Inferior parietal cortex (tissue), 1 donor: Measurements from ENCODE around the gene DCTN3.

Source experiments
- DNase-seq: peaks from one replicate; pipeline ENCODE4 v3.0.0-alpha.2; 2016; ENCODE audit errors: extremely low spot score

Gene DCTN3

DNA sequence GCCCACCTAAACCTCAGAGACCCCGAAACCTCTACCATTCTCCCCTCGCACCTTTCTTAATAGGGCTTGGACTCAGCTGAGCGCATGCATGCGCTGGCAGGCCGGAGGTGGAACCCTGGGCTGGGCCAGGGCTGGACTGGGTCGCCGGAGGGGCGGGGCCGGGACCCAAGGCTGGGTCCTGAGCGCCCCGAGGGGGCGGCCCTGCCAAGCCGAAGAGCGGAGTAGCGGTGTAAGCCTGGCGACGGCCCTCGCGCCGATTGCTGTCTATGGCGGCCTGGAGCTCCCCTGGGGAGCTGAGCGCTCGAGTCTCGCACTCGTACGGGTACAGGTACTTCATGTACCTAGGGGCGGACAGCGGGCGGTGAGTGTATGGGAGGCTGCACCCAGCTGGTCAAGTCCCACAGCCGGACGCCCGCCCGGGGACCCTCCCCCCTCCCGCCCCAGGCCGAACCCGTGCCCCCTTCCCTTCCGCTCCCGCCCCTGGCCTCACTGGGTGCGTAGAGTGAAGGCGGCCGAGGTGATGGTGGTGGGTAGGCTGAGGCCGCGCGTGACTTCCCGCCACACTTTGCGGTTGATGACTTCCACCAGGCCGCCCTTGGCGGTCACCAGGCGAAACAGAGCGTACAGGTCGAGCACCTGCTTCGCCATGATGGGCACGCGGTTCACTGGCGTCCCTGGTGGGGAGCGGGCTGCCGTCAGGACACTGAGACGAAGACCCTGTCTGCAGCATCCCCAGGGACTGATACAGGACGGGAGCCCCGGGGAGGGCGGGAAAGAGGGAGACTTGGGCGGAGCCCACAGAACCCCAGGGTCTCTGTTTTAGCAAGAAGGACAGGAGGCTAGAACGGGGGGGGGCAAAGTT, 3.3 kb upstream of the DCTN3 start:
- DNase-seq, result no peak

DNA sequence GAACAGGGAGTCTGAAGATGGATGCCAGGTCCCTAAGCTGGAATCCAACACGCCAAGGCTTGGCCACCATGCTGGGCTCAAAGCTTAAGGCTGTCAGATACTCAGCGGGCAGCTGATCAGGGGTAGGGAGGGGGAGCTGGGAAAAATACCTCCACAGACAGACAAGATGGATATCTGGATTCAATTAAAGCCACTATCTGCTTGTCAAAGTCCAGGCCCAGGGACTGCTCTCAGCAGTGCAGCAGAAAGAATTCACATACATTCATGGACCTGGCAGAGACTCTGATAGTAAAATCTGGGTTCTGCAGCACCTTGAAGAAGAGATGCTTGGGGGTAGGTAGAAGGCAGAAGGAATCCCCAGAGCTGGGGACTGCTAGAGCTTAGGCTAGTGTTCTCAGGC, 5.2 kb downstream of the DCTN3 start:
- DNase-seq, result no peak

DNA sequence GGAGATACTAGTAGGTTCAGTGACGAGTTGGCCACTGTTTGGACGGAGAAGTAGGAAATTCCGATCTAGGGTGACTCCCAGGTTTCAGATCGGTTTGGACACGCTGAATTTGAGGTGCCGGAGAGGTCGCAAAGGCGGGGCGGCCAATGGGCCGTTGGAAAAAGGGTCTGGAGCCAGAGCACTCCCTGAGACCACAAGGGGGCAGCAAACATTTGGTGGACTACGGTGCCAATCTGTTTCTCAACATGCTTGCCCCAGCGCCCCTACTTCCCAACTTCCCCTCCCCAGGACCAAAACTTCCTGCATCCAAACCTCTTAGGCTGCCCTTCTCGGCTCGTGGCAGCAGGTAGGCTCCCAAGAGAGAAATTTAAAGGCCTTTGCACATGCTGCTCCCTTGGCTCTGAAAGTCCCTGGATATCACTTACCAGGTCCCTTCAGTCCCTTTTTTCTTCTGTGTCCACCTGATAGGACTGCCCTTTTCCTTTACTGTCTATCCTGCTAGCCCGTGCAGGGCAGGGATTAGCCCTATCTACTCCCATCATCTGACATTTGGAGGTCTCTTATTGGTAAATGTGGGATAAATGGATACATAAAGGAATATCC, 7.4 kb downstream of the DCTN3 start:
- DNase-seq, result peak; percentile 89

DNA sequence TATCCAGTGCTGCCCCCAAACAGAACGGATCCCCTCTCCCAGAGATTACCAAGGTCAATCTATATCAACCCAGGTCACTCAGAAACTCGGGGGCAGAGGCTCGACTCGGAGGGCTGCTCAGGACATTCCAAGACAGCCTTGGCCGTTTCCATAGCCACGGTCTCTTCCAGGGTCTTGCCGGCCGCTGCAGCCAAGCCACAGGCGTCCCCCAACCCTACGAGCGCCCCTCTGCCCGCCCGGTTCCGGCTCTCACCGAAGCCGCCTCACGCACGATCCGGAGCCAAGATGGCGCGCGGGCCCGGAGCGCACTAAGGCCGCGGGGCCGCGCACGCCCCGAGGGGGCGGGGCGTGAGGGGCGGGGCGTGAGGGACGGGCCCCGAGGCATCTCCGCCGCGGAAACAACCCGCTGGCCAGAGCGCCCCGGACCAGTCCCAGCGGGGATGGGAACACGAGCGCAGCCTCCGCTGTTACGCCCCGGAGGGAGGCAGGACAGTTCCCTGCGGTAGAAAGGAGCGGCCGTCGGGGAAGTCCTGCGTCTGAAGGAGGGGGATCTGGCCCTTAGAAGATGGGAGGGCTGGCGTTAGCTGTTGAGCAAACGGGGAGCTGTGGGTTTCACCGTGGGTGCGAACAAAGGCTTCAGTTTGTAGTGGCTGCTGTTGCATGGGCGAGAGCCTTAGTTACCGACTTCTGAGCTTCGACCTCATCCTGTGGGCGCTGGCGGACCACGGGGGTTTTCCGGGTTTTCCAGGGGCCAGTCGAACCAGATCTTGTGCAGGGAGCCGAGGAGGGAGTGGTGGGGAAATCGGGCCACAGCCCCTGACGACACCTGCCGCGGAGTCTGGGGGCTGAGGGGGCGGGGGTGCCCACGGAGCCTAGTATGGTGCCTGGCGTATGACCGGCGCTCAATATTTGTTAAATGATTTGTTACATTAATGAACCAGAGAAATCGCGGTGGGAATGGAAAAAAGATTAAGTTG, 8.2 kb downstream of the DCTN3 start, which contains the start of gene RPP25L:
RPP25L (minus strand) TSS at position 287 of the 977 bp plus-strand sequence. CDS start 801 bp downstream, outside the sequence.
- DNase-seq, result peak; percentile 86

DNA sequence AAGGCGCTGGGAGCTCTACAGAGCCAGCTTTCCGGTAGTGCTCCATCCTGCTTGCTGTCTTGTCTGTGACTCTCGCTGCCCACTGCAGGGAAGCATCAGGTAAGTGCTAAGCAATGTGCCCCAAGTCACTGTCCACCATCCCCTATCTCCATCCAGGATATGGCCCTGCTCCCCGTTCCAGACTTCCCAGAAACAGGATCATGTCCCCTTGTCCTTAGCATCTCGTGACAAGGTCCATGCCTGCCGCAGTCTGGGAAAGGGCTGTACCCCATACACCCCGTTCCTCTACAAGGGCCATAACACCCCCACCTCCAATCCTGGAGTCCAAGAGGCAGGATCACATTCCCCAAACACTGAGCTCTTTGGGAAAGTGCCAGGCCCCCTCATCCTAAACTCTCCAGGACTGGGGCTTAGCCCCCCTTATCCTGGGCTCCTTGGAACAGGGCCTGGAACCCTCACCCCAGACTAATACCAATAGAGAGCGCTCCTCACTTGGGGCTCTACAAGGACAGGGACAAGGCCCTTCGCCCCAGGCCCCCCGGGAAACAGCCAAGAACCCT, 9.0 kb downstream of the DCTN3 start:
- DNase-seq, result no peak

DNA sequence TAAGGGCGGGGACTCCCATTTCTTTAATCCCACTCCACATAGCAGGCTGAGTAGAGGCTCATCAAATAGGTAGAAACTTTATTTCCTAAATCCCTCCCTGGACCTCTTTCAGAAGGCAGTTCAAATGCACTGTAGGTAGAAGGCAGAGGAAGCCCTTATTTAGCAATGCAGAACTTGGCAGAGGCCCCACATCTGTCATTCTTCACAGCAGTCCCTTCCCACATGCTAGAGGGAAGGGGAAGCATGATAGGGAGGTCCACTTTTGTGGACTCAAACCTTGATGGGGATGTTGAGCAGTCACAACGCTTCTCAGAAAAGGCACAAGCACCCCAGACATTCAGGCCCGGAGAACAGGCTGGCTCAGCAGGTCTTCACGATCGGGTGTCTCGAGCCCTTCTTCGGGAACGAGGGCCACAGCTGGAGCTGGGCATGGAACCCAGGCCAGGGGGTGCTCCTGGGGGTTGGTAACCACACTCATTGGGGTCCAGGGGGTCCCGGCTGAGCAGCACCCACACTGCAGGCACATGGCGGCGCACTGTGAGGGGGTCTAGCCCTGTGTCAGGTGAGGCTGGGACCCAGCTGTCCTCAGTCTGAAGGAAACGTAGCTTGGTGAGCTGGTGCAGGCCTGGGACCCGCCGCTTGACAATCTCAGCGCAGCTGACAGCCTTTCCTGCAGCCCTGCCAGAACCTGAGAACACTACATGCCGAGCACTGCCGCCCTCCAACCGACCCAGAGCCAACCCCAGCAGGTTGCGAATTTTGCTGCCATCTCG, 9.7 kb downstream of the DCTN3 start:
- no peak for DNase-seq

DNA sequence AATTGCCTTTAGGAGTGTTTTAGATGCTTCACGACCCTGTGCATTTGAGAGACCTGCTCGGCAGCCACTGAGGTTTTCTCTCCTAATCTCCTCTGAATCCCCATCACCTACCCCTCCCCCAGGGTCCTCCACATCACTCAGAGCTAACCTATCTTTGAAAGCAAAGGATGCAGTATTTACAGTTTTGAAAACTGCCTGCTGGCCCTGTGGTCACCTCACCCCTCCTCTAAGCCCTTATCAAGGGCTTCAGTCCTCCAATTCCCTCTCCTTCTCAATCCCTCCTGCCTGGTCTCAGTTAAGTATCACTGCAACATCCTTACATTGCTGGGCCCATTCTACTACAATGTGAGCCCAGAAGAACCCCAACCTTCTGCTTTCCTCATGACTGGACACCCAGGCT, 13.0 kb downstream of the DCTN3 start:
- DNase-seq, result no peak

DNA sequence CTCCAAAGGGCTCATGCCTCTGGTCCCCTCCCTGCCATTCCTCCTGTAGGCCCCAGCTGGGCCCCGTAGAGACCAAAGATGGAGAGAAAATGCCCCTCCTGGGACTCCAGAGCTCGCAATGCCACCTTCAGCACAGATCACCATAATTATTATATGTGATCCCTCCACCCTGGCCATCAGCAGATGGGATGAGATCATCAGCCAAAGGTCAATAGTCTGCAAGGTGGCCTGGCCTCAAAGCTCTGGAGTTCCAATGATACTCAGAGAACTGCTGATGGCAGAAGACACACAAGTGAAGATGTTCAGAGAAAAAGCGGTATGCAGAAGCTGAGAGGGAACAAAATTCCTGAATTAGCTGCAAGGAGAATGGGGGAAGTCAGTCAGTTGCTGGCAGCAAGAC, 13.4 kb downstream of the DCTN3 start:
- DNase-seq, result no peak

DNA sequence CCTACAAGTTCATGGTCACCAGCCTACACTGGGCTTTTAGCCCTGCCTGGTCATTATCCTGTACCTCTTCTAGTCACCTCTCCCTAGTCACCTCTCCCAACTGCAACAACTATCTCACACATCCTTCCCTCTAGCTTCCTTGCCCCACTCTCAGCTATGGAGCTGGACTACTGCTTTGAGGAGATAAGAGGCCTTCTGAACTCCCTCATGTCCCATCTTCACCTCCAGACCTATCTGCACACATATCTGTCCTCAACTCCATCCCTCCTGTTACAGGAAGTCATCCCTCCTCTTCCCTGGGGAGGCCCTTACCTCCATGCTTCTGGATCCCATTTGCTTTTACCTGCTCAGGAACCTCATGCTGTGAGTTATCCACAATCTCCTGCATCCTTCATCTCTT, 14.1 kb downstream of the DCTN3 start:
- DNase-seq, result no peak

DNA sequence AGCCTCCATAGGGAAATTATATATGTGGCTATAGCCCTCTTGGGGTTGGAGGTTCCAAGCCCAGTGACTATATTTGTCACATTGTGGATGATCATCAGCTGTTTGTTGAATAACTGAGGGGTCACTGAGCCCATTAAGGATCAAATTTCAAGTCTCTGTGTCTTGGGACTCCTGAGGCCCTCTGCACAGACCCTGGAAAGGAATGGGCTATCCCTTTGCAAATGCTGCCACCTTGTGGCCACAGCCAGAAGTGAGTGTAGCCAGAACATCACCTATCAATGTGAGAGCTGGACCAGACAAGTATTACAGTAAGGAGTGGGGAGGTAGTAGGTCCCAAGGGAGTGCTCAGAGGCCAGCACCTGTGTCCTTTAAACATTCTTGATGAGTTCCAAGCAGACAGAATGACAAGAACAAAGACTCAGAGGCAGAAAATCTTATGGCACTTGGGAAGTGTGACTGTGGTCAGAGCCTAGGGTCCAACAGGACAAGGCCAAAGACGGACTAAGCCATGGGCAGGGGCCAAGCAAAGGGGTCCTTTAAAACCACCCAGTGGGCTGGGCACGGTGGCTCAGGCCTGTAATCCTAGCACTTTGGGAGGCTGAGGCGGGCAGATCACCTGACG, 16.6 kb downstream of the DCTN3 start:
- peak; percentile 95 for DNase-seq

DNA sequence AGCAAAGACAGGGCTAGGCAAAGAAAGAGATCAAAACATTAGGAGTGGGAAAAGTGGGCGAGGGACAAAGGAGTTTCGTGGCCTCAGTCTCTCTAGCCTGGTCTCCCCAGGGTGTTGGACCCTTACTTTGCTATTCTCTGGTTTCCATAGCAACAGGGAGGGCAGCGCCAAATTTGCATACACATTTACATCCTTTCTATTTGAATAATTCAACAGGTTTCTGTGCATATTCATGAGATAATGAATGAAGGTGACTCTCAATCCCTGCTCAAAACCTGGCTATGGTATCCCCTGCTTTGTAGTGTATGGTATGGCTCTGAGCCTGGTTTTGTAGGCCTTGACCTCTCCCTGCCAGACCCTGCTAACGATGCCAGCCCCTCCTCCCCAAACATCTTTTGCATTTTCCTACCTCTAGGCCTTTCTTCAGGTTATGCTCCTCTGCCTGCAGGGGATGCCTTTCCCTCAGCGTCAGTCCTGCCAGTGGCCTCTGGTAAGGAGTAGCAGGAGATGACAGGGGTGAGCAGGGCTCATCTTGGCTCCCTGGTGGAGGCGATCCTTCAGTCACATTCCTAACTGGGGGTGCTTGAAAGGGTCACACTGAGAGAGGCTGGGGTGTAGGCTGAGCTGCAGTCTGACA, 18.2 kb downstream of the DCTN3 start:
- DNase-seq, result no peak

DNA sequence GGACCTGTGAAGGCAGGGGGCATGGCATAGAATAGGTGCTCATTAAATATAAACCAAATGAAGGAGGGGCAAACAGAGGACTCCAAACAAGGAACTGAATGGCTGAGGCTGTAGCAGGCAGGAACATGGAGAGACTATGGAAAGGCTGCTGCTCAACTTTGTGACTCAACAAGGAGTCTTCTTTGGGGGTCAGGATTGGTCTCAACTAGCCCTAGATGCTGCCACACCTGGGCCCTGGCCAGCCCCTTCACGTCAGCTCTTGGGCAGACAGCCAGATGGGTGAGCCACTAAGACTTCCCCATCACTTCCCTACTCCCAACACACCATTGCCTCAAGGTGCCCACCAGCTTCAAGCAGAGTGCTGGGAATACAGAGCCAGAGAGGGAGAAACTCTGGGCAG, 19.4 kb downstream of the DCTN3 start:
- no peak for DNase-seq

DNA sequence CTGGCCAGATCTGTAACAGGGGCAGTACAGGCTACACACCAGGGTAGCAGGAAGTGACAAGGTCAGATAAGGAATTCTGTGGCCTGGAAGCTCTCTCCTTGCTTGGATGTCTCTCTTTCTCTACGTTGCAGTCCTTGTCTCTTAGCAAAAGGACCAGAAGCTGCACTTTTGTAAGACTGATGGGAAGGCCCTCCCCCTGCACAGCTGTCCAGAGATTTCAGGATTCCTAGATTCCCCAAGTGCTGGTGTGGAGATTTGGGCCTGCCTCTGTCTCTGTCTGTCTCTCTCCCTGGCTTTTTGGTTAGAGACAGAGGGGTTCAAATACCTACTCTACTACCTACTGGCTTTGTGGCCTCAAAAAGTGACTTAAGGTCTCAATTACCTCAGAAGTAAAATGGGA, 20.7 kb downstream of the DCTN3 start:
- DNase-seq, result no peak

DNA sequence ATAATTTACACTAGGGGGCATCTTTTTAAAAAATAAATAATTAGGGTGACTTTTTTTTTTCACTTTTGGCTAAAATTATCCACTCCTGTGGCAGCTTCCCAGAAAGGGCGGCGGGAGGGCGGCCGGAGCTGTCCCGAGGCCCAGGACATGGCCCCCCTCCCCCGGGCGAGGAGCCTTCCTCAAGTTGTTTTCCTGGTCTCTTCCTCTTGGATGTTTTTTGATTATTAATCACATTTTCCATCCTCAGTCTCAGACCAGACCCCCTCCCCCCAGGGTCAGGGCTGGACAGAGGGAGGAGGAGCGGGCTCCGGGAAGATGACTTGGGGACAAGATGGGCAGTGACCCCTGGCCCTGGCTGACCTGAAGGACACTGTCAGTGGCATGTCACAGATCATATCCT, 26.1 kb downstream of the DCTN3 start:
- no peak for DNase-seq

DNA sequence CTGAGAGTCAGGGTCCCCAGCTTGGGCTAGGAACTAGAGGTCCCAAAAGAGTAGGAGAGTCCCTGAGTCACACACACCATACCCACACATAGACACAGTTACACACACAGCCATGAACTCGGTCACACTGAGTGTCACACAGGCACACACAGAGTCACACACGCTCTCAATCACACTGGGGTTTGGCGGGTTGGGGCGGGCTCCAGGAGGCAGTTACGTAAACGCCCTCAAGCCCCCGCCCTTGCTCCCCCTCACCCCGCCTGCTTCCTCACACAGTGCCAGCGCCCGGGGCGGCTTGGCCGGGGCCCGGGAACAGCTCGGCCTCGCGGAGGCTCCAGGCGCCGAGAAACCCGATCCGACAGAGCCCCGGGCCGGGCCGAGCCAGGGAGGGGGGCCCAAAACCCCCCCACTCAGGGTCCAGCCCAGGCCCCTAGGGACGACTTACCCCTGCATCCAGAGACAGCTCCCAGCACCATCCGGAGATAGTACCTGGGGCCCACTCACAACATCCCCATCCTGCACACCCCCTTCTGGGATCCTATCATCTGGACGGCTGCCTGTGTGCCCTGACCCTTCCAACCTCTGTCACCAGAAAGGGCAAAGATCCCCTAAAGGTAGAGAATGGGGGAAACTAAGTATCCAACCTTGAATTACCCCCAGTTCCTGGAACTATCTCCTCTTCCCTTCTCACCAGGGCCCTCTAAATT, 27.2 kb downstream of the DCTN3 start:
- no peak for DNase-seq

DNA sequence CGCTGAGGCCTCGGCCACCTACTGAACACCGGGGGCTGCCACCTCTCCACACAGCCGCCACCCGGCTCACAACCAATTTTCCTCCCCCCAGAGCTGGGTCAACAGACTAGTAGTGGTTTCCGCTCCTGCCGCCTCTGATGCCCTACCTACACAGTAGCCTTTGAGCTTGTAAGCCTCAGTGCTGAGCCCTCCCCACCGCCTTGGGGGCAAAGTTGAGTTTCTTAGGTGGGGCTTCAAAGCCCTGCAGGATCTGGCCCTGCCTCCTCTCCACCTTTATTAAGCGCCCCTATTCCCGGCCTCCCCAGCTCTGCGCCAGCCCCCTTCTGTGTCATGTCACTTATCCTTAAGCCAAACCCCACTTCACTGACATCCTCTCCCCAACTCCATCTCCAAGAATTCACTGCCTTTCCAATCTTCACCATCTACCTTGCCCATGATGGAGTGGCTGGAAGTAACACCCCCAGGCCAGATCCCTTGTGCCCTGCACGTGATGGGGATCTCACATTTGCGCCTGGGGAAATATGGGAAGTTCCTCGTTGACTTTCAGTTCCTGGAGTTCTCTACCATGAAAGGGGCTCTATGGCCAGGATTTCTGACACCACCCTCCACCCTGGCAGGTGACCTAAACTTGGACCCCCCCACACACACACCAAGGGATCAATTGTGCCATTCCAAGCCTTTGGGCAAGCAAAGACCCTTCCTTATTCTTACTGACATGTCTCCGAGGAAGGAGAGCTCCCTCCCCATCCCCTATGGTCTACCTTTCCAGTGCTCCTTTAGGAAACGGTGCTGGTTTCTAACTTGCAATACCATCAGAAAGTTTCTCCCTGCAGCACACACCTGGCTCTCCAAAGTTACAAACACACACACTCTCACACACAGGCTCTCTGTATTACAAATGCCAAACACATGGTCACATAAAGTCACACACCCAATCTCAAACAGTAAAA, 28.1 kb downstream of the DCTN3 start:
- DNase-seq, result no peak

DNA sequence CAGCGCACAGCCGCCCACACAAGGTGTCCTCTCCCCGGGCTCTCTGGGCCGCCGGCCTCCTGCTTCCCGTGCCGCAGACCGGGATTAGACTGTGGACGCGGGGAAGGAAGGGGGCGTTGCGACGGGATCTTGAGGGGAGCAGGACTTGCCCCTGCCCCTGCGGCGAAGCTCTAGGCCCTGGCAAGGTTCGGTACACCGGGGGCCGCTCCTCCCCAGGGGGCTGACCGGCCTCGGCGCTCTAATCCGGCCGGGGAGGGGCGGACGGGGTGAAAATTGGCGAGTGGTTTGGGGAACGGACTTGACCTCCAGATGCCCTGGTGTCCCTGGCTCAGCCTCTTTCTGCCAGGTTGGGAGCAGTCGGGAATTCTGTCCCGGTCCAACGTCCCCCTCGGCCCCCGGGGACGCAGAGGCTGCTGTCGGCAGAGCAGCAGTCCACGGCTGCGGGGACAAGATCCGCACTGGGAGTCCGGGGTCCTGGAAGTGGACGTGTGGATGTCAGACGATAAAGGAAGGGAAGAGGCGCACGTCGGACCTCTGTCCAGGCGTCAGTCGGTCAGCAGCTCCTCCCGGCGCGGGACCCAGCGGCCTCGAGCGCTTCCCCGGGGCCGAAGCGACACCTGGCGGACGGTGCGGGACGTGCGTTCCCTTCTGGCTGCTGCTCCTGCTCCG, 28.9 kb downstream of the DCTN3 start:
- peak; percentile 85 for DNase-seq
